Fibroblast of lung (primary cell): ENCODE measurements around the gene P4HA3. TPM values are rescaled to one million over a fixed set of nuclear protein-coding genes. Genes with fewer than 3 reads are reported as not detected.
"Not testable (repeated sequence)": the region's sequence is repeated elsewhere in the genome, so short reads cannot be mapped to it uniquely, and the experiment has no call there.

Experiments used
- DNase-seq, 2 donors: peaks; one replicate each; pipeline versions ENCODE4 v3.0.0 to v3.0.0-alpha.2; 2010; ENCODE audit warnings: low read depth in 2 of 2
- H2AFZ ChIP-seq: 2 replicates; pipeline ENCODE4 v1.5.1; 2012; ENCODE audit warnings: low read length, control low read depth, inconsistent platforms
- H3K27ac ChIP-seq: 2 replicates; pipeline ENCODE4 v1.5.1; 2011; ENCODE audit warnings: low read length, control low read depth; ENCODE audit not compliant: insufficient read depth
- H3K27me3 ChIP-seq: 2 replicates; pipeline ENCODE4 v1.5.1; 2011; ENCODE audit warnings: mild to moderate bottlenecking, low read length; ENCODE audit not compliant: control insufficient read depth, insufficient read depth
- H3K36me3 ChIP-seq: 2 replicates; pipeline ENCODE4 v1.5.1; 2011; ENCODE audit warnings: low read length; ENCODE audit not compliant: control insufficient read depth, insufficient read depth
- H3K4me1 ChIP-seq: 2 replicates; pipeline ENCODE4 v1.5.1; 2011; ENCODE audit warnings: low read length; ENCODE audit not compliant: control insufficient read depth, insufficient read depth; ENCODE audit errors: extremely low read depth
- H3K4me2 ChIP-seq: 2 replicates; pipeline ENCODE4 v1.5.1; 2011; ENCODE audit warnings: low read length, control low read depth; ENCODE audit not compliant: insufficient read depth; ENCODE audit errors: extremely low read depth
- H3K4me3 ChIP-seq, 4 experiments: fragments of 200-600 bp in 1 of 4; sonication (generic) in 1 of 4; replicated peaks in 1 of 4; 2 replicates each; pipeline ENCODE4 v1.5.1; 2011 to 2016; ENCODE audit warnings: low read length in 4 of 4, low read depth in 3 of 4, mild to moderate bottlenecking in 3 of 4, control low read depth in 2 of 4, inconsistent platforms in 1 of 4, mixed read lengths in 1 of 4; ENCODE audit not compliant: insufficient read depth in 1 of 4; ENCODE audit errors: control extremely low read depth in 1 of 4
- H3K79me2 ChIP-seq: 2 replicates; pipeline ENCODE4 v1.5.1; 2012; ENCODE audit warnings: mild to moderate bottlenecking, low read length, inconsistent platforms; ENCODE audit not compliant: control insufficient read depth, insufficient read depth
- H3K9ac ChIP-seq: 2 replicates; pipeline ENCODE4 v1.5.1; 2011; ENCODE audit warnings: mild to moderate bottlenecking, low read length, control low read depth; ENCODE audit not compliant: insufficient read depth
- H3K9me3 ChIP-seq: 2 replicates; pipeline ENCODE4 v1.5.1; 2012; ENCODE audit warnings: low read depth, low read length; ENCODE audit not compliant: control insufficient read depth, insufficient read depth
- H4K20me1 ChIP-seq: 2 replicates; pipeline ENCODE4 v1.5.1; 2011; ENCODE audit warnings: low read length; ENCODE audit not compliant: control insufficient read depth, insufficient read depth; ENCODE audit errors: extremely low read depth
- EZH2 ChIP-seq: IDR thresholded peaks from 2 replicates; pipeline ENCODE4 v1.5.1; 2012; ENCODE audit warnings: low read length, control low read depth, mild to moderate bottlenecking; ENCODE audit errors: missing control alignments
- polyA plus RNA-seq, 2 donors: library from polyadenylated mRNA; depleted of rRNA in 1 of 2; stranded (reverse) in 1 of 2; unstranded in 1 of 2; fragments of >200 nt; gene quantifications; 2 replicates each; pipeline ENCODE4 v1.2.1, GENCODE V29; 2011 to 2012; ENCODE audit warnings: missing spikeins in 1 of 2
- total RNA-seq: library from RNA; depleted of rRNA; stranded (reverse); fragments of >200 nt; gene quantifications from 2 replicates; pipeline ENCODE4 v1.2.1, GENCODE V29; 2014
- TF ChIP-seq, protein P1 (sequence below), 2 donors: IDR thresholded peaks in 1 of 2; conservative IDR thresholded peaks in 1 of 2; 1 replicate in 1 of 2; 2 replicates in 1 of 2; pipeline ENCODE4 v1.5.1; 2011 to 2012; ENCODE audit warnings: low read length in 2 of 2, control low read depth in 1 of 2, inconsistent platforms in 1 of 2, low read depth in 1 of 2, mild to moderate bottlenecking in 1 of 2

P4HA3 gene
- total and polyA plus RNA-seq, 2 donors (not counting 1 experiment from before 2014, with no cell fraction given), result 3.1 to 4.1 TPM

DNA sequence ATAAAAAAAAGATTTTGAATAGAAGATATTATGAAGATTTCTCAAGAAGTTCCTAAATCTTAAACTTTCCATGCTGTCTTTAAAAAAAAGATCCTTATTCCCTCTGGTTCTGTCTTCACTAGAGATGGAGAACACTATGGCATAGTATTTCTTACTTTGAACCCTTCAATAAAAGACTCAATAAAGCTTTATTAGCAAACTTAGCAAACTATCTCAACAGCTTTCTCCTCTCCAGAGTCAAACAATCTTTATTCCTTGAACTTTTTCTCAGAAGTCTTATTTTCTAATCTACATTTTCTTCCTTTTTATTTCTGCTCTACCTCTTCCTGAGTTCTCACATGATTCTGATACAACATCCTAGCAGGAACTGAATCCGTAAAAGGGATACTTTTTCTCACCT is 21.8 kb upstream of the P4HA3 start:
- Histone ChIP-seq H3K9me3 (no peaks in the 10 kb centered on the region), H3K4me2 (no peak overlapping the region), H3K4me1 (peaks cover 6% of the 10 kb centered on the region), H3K36me3 (no peaks in the 10 kb centered on the region), H4K20me1 (no peaks in the 10 kb centered on the region), H3K9ac (no peak overlapping the region), H2AFZ (no peak overlapping the region), H3K79me2 (no peaks in the 10 kb centered on the region), H3K4me3 (no peak overlapping the region), H3K27me3 (no peaks in the 10 kb centered on the region), H3K27ac (no peak overlapping the region)
- no peak for TF ChIP-seq EZH2
- TF ChIP-seq, protein P1, sequence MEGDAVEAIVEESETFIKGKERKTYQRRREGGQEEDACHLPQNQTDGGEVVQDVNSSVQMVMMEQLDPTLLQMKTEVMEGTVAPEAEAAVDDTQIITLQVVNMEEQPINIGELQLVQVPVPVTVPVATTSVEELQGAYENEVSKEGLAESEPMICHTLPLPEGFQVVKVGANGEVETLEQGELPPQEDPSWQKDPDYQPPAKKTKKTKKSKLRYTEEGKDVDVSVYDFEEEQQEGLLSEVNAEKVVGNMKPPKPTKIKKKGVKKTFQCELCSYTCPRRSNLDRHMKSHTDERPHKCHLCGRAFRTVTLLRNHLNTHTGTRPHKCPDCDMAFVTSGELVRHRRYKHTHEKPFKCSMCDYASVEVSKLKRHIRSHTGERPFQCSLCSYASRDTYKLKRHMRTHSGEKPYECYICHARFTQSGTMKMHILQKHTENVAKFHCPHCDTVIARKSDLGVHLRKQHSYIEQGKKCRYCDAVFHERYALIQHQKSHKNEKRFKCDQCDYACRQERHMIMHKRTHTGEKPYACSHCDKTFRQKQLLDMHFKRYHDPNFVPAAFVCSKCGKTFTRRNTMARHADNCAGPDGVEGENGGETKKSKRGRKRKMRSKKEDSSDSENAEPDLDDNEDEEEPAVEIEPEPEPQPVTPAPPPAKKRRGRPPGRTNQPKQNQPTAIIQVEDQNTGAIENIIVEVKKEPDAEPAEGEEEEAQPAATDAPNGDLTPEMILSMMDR (conservative IDR thresholded peaks at IDR 0.05 in 1 of 2, IDR thresholded peaks at IDR 0.05 in 1 of 2; ENCODE audit: low read depth in 1 of 2, low read length in 2 of 2), result no peak
- no peak for DNase-seq

DNA sequence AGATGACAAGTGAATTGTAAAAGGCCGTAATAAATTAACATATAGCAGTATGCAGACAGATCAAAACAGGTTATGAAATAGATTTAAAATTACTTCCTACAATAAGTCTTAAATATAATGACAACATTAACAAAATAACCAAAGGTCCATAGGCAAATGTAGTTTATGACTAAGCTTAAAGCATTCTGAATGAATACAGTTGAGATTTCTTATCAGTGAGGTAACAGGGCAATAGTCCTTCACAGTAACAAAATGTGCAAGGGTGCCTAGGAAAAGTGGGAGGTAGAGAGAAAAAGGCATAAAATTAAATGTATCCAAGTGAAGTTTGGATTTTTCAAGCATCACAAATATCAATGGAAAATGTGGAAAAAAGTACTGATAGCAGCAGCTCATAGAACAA is 20.9 kb upstream of the P4HA3 start:
- Histone ChIP-seq H3K4me1 (peaks cover 6% of the 10 kb centered on the region), H3K27ac (no peak overlapping the region), H3K36me3 (no peaks in the 10 kb centered on the region), H3K79me2 (no peaks in the 10 kb centered on the region), H3K9ac (no peak overlapping the region), H3K4me3 (no peak overlapping the region), H4K20me1 (no peaks in the 10 kb centered on the region), H3K27me3 (no peaks in the 10 kb centered on the region), H3K4me2 (no peak overlapping the region), H3K9me3 (no peaks in the 10 kb centered on the region), H2AFZ (no peak overlapping the region)
- TF ChIP-seq EZH2, result no peak
- TF ChIP-seq, protein P1 (conservative IDR thresholded peaks at IDR 0.05 in 1 of 2, IDR thresholded peaks at IDR 0.05 in 1 of 2; ENCODE audit: low read depth in 1 of 2, low read length in 2 of 2), result no peak
- no peak for DNase-seq

DNA sequence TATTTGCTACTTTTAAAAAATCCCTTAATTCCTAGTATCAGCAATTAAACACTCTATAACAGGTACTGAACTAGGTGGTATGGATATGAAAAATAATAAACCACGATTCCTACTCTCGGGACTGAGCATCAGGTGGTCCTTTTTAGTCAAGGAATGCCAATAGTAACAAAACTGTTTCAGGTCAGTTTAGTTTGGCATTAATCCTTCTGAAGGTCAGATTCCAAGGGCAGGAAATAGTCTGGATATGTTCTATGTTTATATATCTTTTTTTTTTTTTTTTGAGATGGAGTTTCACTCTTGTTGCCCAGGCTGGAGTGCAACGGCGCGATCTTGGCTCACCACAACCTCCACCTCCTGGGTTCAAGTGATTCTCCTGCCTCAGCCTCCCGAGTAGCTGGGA is 19.6 kb upstream of the P4HA3 start:
- H3K27ac ChIP-seq, H2AFZ ChIP-seq, H3K27me3 ChIP-seq, H3K9ac ChIP-seq, H3K9me3 ChIP-seq, H4K20me1 ChIP-seq, H3K79me2 ChIP-seq, H3K36me3 ChIP-seq, H3K4me2 ChIP-seq, H3K4me3 ChIP-seq, DNase-seq, H3K4me1 ChIP-seq: not testable (repeated sequence)
